B cell (primary cell): ENCODE measurements around the gene FBXL13. TPM values are rescaled to one million over a fixed set of nuclear protein-coding genes. Genes with fewer than 3 reads are reported as not detected.

Experiments
- ATAC-seq: fragments of 200-7000 bp; cut with Tn5 transposase; one replicate; pipeline ENCODE4 v1.10.0; 2021; ENCODE audit warnings: low read depth, mild to moderate bottlenecking, moderate number of reproducible peaks, moderate library complexity
- CTCF ChIA-PET: fragments of 350-600 bp; sonication (Branson Sonifier 250); formaldehyde crosslinking; loops from one replicate; lab custom pipeline; 2021; ENCODE audit warnings: antibody characterized with exemption, inconsistent platforms; lab: Charles Lee
- POLR2A ChIA-PET: fragments of 350-600 bp; sonication (Branson Sonifier 250); formaldehyde crosslinking; loops from one replicate; lab custom pipeline; 2021; ENCODE audit warnings: antibody characterized with exemption; lab: Charles Lee
- DNase-seq: peaks from one replicate; pipeline ENCODE4 v3.0.0; 2013
- H2AFZ ChIP-seq: 2 replicates; pipeline ENCODE4 v1.6.1; 2012; ENCODE audit warnings: mild to moderate bottlenecking, low read depth, low read length; ENCODE audit not compliant: insufficient read depth, poor library complexity, severe bottlenecking
- H3K27ac ChIP-seq, 2 donors: 1 replicate in 1 of 2; 2 replicates in 1 of 2; pipeline ENCODE4 v1.5.1; 2012 to 2013; ENCODE audit warnings: low read length in 2 of 2, mild to moderate bottlenecking in 2 of 2, moderate library complexity in 1 of 2
- H3K27me3 ChIP-seq, 4 experiments: fragments of 200-600 bp in 1 of 4; sonication (generic) in 1 of 4; replicated peaks in 1 of 4; 1 replicate in 2 of 4; 2 replicates in 2 of 4; pipeline versions ENCODE4 v1.6.1 to v1.7.0; 2013 to 2016; ENCODE audit warnings: low read length in 3 of 4, mild to moderate bottlenecking in 2 of 4, mixed read lengths in 1 of 4, moderate library complexity in 1 of 4; ENCODE audit not compliant: insufficient read depth in 4 of 4, control insufficient read depth in 3 of 4; ENCODE audit errors: control extremely low read depth in 1 of 4
- H3K36me3 ChIP-seq, 2 experiments: replicated peaks in 1 of 2; 1 replicate in 1 of 2; 2 replicates in 1 of 2; pipeline versions ENCODE4 v1.6.1 to v1.7.1; 2013; ENCODE audit warnings: low read length in 1 of 2; ENCODE audit not compliant: insufficient read depth in 2 of 2, control insufficient read depth in 1 of 2; ENCODE audit errors: control extremely low read depth in 1 of 2, extremely low read depth in 1 of 2
- H3K4me1 ChIP-seq, 2 donors: fragments of 200-600 bp in 1 of 2; sonication (generic) in 1 of 2; 1 replicate in 1 of 2; 2 replicates in 1 of 2; pipeline versions ENCODE4 v1.5.1 to v1.6.1; 2013 to 2017; ENCODE audit warnings: low read length in 2 of 2; ENCODE audit not compliant: control insufficient read depth in 2 of 2, insufficient read depth in 2 of 2
- H3K4me2 ChIP-seq: replicated peaks from 2 replicates; pipeline ENCODE3; 2012; ENCODE audit warnings: mild to moderate bottlenecking, low read depth, low read length; ENCODE audit not compliant: poor library complexity, severe bottlenecking
- H3K4me3 ChIP-seq, 5 experiments: fragments of 200-600 bp in 1 of 5; sonication (generic) in 1 of 5; 1 replicate in 3 of 5; 2 replicates in 2 of 5; pipeline versions ENCODE4 v1.5.1 to v1.7.0; 2011 to 2016; ENCODE audit warnings: low read length in 4 of 5, mild to moderate bottlenecking in 4 of 5, low read depth in 2 of 5, control low read depth in 1 of 5, moderate library complexity in 1 of 5; ENCODE audit not compliant: insufficient read depth in 1 of 5; ENCODE audit errors: control extremely low read depth in 1 of 5, extremely low read depth in 1 of 5
- H3K79me2 ChIP-seq: fragments of 200-600 bp; sonication (generic); one replicate; pipeline ENCODE4 v1.6.0; 2016; ENCODE audit warnings: low read length; ENCODE audit not compliant: control insufficient read depth, insufficient read depth
- H3K9ac ChIP-seq: fragments of 200-600 bp; sonication (generic); 2 replicates; pipeline ENCODE4 v1.6.1; 2017; ENCODE audit warnings: mild to moderate bottlenecking, low read length, moderate library complexity
- H3K9me3 ChIP-seq, 3 donors: one replicate each; pipeline versions ENCODE4 v1.6.1 to v1.7.1; 2013; ENCODE audit warnings: low read length in 2 of 3; ENCODE audit not compliant: control insufficient read depth in 2 of 3, insufficient read depth in 1 of 3; ENCODE audit errors: control extremely low read depth in 1 of 3
- H4K20me1 ChIP-seq: 2 replicates; pipeline ENCODE4 v1.6.0; 2012; ENCODE audit warnings: mild to moderate bottlenecking, low read length; ENCODE audit not compliant: insufficient read depth, control insufficient read depth, poor library complexity, severe bottlenecking
- H3K27ac Mint-ChIP-seq: one replicate; pipeline ENCODE4 v1.8.0; 2021; ENCODE audit warnings: mixed read lengths
- H3K27me3 Mint-ChIP-seq: one replicate; pipeline ENCODE4 v1.8.0; 2021; ENCODE audit warnings: mixed read lengths
- H3K4me1 Mint-ChIP-seq: one replicate; pipeline ENCODE4 v1.8.0; 2021; ENCODE audit warnings: mixed read lengths
- H3K4me3 Mint-ChIP-seq: one replicate; pipeline ENCODE4 v1.8.0; 2021; ENCODE audit warnings: mixed read lengths
- H3K9me3 Mint-ChIP-seq: one replicate; pipeline ENCODE4 v1.8.0; 2022; ENCODE audit warnings: mixed read lengths; ENCODE audit not compliant: insufficient read depth
- CTCF ChIP-seq: fragments of 200-600 bp; IDR thresholded peaks from one replicate; pipeline ENCODE4 v1.8.0; 2022; ENCODE audit warnings: antibody characterized with exemption, mild to moderate bottlenecking
- EZH2 ChIP-seq: IDR thresholded peaks from 2 replicates; pipeline ENCODE4 v1.6.1; 2012; ENCODE audit warnings: borderline replicate concordance, low read depth, mild to moderate bottlenecking, moderate library complexity, low read length; ENCODE audit not compliant: insufficient read depth, poor library complexity, severe bottlenecking
- WGBS: methylation state at CpG from one replicate; pipeline ENCODE4 v1.1.5; 2013; ENCODE audit warnings: missing lambda C conversion rate; ENCODE audit not compliant: insufficient coverage; 5-methylcytosine and 5-hydroxymethylcytosine counted together
- intact Hi-C: fragments of 100-400 bp; cut with micrococcal nuclease; formaldehyde crosslinking; loops from one replicate; pipeline ENCODE4 v1.10.0; 2022
- polyA plus RNA-seq: library from polyadenylated mRNA; depleted of rRNA; stranded (reverse); fragments of >200 nt; gene quantifications from 2 replicates; pipeline ENCODE4 v1.2.3, GENCODE V29; 2012
- total RNA-seq, 2 donors: library from RNA; stranded (reverse); fragments of 120-200 nt in 1 of 2; gene quantifications; 1 replicate in 1 of 2; 2 replicates in 1 of 2; pipeline versions ENCODE4 v1.2.3 to v1.2.4, GENCODE V29; 2013 to 2022

FBXL13 gene
- total and polyA plus RNA-seq, 2 donors (not counting 1 experiment from before 2014, with no cell fraction given): 0.22 to 4.0 TPM

GRCh38 chr7:103083210-103083609, 8.6 kb upstream of the FBXL13 start:
- no peaks in the 10 kb centered on the region for H3K27me3 Mint-ChIP-seq
- H2AFZ ChIP-seq: no peak overlapping the region
- intact Hi-C loops: no loop called here
- no peak overlapping the region for H3K27ac Mint-ChIP-seq
- no peak overlapping the region for H3K9ac ChIP-seq
- no peaks in the 10 kb centered on the region for H3K27me3 ChIP-seq
- H3K9me3 ChIP-seq: no peaks in the 10 kb centered on the region
- peaks cover 3% of the 10 kb centered on the region for H3K4me1 Mint-ChIP-seq
- CTCF ChIA-PET: no interaction called here
- H4K20me1 ChIP-seq: no peaks in the 10 kb centered on the region
- H3K9me3 Mint-ChIP-seq: no peaks in the 10 kb centered on the region
- ATAC-seq (no peak), DNase-seq (no peak)
- POLR2A ChIA-PET: no interaction called here
- H3K4me3 ChIP-seq: no peak overlapping the region
- H3K27ac ChIP-seq: no peak overlapping the region
- H3K36me3 ChIP-seq: peaks cover 19 to 22% of the 10 kb centered on the region in 2 experiments
- peaks cover 0 to under 1% of the 10 kb centered on the region in 2 donors for H3K4me1 ChIP-seq
- WGBS: 100% methylated on average over 1 of the region's 3 CpGs
- H3K4me3 Mint-ChIP-seq: no peak overlapping the region
- no peak overlapping the region for H3K4me2 ChIP-seq
- H3K79me2 ChIP-seq: peaks cover 23% of the 10 kb centered on the region
- TF ChIP-seq CTCF (no peak), EZH2 (no peak)

- Histone ChIP-seq H2AFZ (no peak overlapping the region), H3K36me3 (peaks cover 19 to 22% of the 10 kb centered on the region in 2 experiments), H3K9me3 (no peaks in the 10 kb centered on the region), H3K4me1 (peaks cover 0 to 5% of the 10 kb centered on the region in 2 donors), H3K27me3 (no peaks in the 10 kb centered on the region), H4K20me1 (no peaks in the 10 kb centered on the region), H3K9ac (no peak overlapping the region), H3K4me2 (no peak overlapping the region), H3K4me3 (no peak overlapping the region), H3K27ac (no peak overlapping the region), H3K79me2 (peaks cover 29% of the 10 kb centered on the region)
- H3K4me3 Mint-ChIP-seq: no peak overlapping the region
- H3K27ac Mint-ChIP-seq: no peak overlapping the region
- CTCF ChIA-PET: no interaction called here
- POLR2A ChIA-PET: no interaction called here
- H3K9me3 Mint-ChIP-seq: no peaks in the 10 kb centered on the region
- intact Hi-C loops: no loop called here
- no peaks in the 10 kb centered on the region for H3K27me3 Mint-ChIP-seq
- H3K4me1 Mint-ChIP-seq: peaks cover 10% of the 10 kb centered on the region
- no peak for TF ChIP-seq CTCF
- no peak for TF ChIP-seq EZH2
- DNase-seq: no peak
- WGBS: no CpG with 5 or more reads among the region's 1 CpG
- no peak for ATAC-seq
Observed at GRCh38 chr7:103082497-103082896, 7.9 kb upstream of the FBXL13 start.
